ENCODE measurements around the gene BTN2A1.
"Not testable (repeated sequence)": the region's sequence is repeated elsewhere in the genome, so short reads cannot be mapped to it uniquely, and the experiment has no call there.

The BTN2A1 gene

DNA sequence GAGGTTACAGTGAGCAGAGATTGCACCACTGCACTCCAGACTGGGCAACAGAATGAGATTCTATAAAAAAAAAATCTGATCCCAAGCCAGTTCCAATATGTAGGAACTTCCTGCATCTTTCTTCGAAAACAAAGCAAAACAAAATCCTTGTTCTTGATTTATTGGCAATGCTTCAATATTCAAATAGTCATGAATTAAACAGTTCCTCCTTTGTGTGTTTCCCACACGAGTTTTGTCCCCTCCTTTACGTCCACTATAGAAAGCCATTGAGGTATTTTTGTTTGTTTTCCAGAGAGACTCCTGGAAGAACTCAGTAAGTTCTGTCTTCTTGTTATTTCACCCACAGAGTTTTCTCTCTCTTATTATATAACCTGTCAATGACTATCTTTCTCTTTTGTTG lies 49.9 kb downstream of the BTN2A1 start:
- Histone ChIP-seq H3K27ac (ENCODE audit: low read length) (no peak overlapping the region), H3K27me3 (ENCODE audit: control insufficient read depth, insufficient read depth, low read length) (peaks cover 23% of the 10 kb centered on the region), H3K36me3 (ENCODE audit: control insufficient read depth, low read depth, low read length) (no peaks in the 10 kb centered on the region), H3K9me3 (ENCODE audit: control insufficient read depth, low read depth, low read length) (no peaks in the 10 kb centered on the region), H3K9ac (ENCODE audit: low read length) (no peak overlapping the region), H3K4me1 (ENCODE audit: control insufficient read depth, low read depth, low read length) (no peaks in the 10 kb centered on the region), H3K4me3 (ENCODE audit: low read length) (no peak overlapping the region)

DNA sequence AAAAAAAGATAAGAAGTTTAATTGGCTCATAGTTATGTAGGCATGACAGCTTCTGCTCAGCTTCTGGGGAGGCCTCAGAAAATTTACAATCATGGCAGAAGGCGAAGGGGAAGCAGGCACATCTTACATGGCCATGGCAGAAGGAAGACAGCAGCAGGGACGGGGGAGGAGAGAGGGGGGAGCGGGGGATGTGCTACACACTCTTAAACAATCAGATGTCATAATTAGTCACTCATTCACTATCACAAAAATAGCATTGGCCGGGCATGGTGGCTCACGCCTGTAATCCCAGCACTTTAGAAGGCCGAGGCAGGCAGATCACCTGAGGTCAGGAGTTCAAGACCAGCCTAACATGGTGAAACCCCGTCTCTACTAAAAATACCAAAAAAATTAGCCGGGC lies 53.3 kb downstream of the BTN2A1 start:
- H3K27me3 ChIP-seq (ENCODE audit: control insufficient read depth, insufficient read depth, low read length); H3K9me3 ChIP-seq (ENCODE audit: control insufficient read depth, low read depth, low read length); H3K4me1 ChIP-seq (ENCODE audit: control insufficient read depth, low read depth, low read length); H3K4me3 ChIP-seq (ENCODE audit: low read length); H3K36me3 ChIP-seq (ENCODE audit: control insufficient read depth, low read depth, low read length); H3K9ac ChIP-seq (ENCODE audit: low read length); H3K27ac ChIP-seq (ENCODE audit: low read length): not testable (repeated sequence)

GRCh38 chr6:26514984-26515383 lies 57.2 kb downstream of the BTN2A1 start:
- H3K27ac ChIP-seq (ENCODE audit: low read length): no peak overlapping the region
- H3K36me3 ChIP-seq (ENCODE audit: control insufficient read depth, low read depth, low read length): no peaks in the 10 kb centered on the region
- no peak overlapping the region for H3K9ac ChIP-seq (ENCODE audit: low read length)

GRCh38 chr6:26516481-26517427 lies 59.0 kb downstream of the BTN2A1 start:
- Histone ChIP-seq H3K27ac (ENCODE audit: low read length) (no peak overlapping the region), H3K4me1 (ENCODE audit: control insufficient read depth, low read depth, low read length) (peaks cover 4% of the 10 kb centered on the region)

More at GRCh38 chr6:26514984-26515383, 57.2 kb downstream of the BTN2A1 start:
- Histone ChIP-seq H3K9me3 (ENCODE audit: control insufficient read depth, low read depth, low read length) (no peaks in the 10 kb centered on the region), H3K4me3 (ENCODE audit: low read length) (no peak overlapping the region), H3K4me1 (ENCODE audit: control insufficient read depth, low read depth, low read length) (peaks cover 1% of the 10 kb centered on the region), H3K27me3 (ENCODE audit: control insufficient read depth, insufficient read depth, low read length) (no peaks in the 10 kb centered on the region)

More at GRCh38 chr6:26516481-26517427, 59.0 kb downstream of the BTN2A1 start:
- no peaks in the 10 kb centered on the region for H3K36me3 ChIP-seq (ENCODE audit: control insufficient read depth, low read depth, low read length)
- H3K9me3 ChIP-seq (ENCODE audit: control insufficient read depth, low read depth, low read length): no peaks in the 10 kb centered on the region
- no peak overlapping the region for H3K9ac ChIP-seq (ENCODE audit: low read length)
- H3K4me3 ChIP-seq (ENCODE audit: low read length): no peak overlapping the region
- no peaks in the 10 kb centered on the region for H3K27me3 ChIP-seq (ENCODE audit: control insufficient read depth, insufficient read depth, low read length)
